GM19395 (cell line): ENCODE data around the gene FMR1.

ENCODE experiments used
- ATAC-seq: cut with Tn5 transposase; IDR thresholded peaks from one replicate; pipeline ENCODE4 v1.9.1; 2021; ENCODE audit warnings: mild to moderate bottlenecking, moderate library complexity; ENCODE audit not compliant: unreplicated experiment

The FMR1 gene

DNA sequence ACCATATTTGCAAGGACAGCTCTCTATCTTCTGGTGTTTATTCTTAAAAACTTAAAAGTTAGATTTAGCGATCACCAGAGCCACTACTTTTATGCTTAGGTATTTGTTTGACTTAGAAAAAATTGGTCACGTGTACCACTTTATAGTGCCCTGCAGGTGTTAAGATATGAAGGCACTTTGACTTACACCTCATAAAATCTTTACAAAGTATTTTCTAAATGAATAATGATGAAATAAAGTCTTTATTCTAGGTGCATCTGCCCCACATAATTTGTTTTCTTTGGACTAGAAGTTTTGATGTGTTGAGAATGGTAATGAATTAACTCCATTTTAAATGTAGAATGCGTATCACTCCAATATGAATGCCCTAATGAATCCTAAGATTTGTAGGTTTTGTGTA, 2.9 kb downstream of the FMR1 start:
- ATAC-seq, result no peak

DNA sequence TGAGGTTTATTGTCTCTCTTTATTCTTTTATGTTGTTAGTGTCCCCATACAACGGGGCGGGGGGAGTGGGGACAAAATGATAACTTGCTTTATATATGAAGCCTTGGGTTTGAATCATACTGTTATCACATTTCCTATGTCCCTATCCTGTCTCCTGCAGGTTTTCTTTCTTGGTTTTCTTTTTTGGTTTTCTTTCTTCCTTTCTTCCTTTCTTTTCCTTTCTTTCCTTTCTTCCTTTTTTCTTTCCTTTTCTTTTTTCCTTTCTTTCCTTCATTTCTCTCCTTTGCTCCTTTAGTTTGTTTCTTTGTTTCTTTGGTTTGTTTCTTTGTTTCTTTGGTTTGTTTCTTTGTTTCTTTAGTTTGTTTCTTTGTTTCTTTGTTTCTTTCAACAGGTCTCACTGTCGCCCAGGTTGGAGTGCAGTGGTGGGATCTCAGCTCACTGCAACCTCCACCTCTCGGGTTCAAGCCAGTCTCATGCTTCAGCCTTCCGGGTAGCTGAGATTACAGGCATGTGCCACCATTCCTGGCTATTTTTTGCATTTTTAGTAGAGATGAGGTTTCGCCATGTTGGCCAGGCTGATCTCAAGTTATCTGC, 4.8 kb downstream of the FMR1 start:
- no peak for ATAC-seq

DNA sequence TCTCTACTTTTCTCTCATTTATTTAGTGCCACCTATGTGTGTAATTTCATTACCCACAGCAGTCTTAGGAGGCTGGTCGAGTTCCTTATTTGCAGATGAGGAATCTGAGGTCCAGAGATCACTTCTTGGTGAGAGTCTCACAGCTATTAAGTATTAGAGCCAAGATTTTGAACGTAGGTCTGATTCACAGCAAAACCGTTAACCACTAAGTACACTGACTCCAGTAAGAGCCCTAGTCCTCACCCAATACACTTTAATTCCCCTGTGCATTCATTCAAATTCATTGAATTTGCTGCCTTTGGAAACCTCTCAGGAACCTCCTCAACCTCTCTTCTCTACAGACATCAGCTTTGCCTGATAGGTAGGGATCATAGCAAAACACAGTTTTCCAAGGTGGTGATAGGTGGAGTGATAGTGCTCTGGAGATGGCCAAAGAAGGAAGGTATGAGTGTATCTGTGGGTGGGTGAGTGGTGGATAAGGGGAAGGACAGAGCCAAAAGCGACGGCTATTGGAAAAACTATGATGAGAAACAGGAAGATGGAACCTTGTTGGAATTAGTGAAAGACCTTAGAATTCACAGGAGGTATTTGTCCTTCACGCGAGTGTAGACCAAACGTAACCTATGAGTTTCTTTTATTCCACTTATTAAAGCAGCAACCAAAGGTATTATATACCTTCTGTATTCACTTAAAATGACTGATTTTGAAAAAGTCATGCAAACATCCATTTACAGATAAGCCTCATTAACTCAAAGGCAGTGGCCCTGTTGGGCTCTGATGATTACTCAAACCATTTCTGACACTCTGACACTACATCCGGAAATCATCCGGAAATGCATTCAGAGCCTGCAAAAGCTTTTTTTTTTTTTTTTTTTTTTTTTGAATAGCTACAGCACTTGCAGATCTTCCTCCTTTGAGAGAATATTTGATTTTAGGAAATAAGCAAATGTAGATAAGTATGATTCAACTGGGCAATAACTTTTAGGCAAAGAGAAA, 6.3 kb downstream of the FMR1 start:
- peak; percentile 89 for ATAC-seq

DNA sequence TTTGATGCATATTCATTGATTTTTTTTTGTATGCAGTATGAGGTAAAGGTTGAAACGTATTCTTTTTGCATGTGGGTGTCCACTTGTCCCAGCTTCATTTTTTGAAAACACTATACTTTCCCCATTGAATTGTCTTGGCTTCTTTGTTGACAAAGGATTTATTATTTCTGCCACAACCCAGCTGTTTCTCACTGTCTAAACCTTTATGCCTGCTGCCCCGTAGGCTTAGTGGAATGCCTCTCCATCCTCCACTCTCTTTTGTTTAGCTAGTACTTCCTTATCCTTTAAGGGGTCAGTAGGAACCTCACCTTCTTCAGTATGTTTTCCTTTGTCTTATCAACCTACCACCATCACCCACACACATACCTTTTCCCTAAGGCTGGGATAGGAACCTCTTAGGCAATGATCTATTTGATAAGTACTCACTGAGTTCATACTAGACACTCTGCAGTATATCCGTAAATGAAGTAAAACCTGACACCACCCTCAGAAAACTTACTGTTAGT, 8.5 kb downstream of the FMR1 start:
- ATAC-seq, result no peak

DNA sequence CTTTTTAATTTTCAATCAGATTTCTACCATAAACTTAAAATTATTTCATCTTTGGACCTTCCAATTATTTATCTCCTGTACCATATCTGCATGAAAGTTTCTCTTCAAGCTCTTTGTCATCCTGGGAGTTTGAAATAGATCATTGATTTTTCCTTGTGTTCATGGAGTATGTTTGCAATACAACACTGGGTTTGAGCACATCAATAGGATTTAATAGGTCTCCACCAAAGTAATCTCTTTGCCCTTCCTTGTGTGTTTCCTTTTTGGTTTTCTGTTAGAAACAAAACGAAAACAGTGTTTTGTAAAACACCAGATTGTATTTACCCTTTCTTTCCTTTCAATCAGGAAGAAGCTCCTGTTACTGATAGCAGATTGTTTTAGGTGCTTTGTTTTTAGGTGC, 11.9 kb downstream of the FMR1 start:
- no peak for ATAC-seq

DNA sequence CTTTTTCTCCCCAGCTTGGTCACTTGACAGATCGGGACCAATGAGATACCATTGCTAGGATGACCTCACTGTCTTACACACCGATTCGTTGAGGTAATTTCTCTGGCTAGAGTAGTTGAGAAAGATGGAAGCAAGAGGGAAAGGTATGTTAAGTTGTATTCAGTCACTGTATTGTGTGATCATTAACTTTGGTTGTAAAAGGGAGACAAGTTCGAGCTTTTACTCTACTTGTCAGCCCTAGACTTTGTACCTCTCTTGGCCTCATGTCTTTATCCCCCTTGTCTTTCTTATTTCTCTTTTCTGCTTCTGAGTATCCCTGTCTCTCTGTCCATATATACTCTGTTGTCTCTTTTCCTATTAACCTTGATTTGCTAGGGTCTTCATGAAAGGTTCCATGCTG, 15.5 kb downstream of the FMR1 start:
- ATAC-seq, result no peak

DNA sequence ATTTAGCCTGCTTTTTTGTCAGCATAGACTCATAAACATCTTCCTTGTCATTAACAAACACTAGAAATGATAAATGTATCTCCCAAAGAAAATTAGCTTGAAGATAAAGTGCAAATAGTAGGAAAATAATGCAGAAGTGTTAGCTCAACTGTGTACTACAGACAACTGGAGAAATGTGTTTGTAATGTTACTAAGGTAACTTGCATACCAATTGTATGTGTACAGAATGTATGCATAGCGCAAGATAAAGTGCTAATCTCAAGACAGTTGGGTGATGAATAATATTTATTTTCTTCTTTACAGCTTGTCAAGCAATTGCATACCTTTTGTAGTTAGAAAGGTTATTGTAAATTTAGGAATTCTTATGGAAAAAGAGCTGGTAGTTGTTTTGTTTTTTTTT, 22.1 kb downstream of the FMR1 start:
- ATAC-seq, result no peak

DNA sequence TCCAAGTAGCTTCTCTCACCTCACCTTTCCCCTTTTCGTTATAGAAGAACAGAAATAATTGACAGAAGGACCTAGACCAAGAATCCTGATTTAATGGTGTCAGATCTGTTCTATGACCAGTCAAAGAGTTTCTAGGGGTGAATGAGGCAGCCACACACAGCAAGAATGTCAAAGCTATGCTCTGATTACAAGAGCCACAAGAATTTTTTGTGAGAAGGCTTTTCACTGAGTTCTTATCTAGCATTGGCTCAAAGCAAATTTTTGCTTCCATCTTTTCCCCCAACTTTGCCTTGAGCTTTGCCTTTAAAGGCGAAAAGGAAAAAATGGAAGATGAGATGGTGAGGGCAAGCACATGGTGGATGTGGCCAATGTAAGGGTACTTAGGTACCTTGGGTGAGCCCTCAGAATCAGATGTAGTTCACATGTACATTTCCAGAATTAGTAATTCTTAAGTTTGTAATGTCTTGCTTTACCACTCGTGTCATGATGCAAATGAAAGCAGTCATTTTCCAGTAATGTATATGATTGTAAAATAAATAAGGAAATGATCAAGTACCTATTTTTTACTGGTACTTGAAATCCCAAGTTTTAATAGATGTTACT, 23.5 kb downstream of the FMR1 start:
- no peak for ATAC-seq

DNA sequence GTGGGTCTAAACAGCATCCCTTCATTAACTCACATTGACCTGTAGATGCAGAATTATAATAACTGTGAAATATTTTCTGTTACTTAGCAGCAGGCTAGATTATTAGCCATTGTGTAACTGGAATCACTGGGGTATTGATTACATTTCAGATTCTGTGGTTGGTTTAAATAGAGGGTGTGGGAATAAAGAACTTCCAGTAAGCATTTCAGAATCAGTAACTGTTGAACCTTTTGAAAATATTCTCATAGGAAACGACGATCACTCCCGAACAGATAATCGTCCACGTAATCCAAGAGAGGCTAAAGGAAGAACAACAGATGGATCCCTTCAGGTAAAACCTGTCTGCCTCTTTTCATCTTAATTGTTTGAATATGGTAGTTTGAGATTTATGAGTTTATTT, 33.6 kb downstream of the FMR1 start:
- no peak for ATAC-seq

DNA sequence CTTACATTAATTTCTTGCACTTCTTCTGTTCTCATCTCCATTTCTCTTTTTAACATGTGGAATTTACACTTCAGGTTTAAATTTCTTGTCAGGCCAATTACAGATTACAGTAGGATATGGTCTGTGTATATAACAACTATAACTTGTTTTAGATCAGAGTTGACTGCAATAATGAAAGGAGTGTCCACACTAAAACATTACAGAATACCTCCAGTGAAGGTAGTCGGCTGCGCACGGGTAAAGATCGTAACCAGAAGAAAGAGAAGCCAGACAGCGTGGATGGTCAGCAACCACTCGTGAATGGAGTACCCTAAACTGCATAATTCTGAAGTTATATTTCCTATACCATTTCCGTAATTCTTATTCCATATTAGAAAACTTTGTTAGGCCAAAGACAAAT, 36.8 kb downstream of the FMR1 start:
- ATAC-seq, result no peak

DNA sequence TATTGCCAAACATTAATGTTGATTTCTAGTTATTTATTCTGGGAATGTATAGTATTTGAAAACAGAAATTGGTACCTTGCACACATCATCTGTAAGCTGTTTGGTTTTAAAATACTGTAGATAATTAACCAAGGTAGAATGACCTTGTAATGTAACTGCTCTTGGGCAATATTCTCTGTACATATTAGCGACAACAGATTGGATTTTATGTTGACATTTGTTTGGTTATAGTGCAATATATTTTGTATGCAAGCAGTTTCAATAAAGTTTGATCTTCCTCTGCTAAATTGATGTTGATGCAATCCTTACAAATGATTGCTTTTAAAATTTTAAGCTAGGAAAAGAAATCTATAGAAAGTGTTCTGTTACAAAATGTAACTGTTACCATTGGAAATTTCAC, 38.6 kb downstream of the FMR1 start:
- no peak for ATAC-seq

DNA sequence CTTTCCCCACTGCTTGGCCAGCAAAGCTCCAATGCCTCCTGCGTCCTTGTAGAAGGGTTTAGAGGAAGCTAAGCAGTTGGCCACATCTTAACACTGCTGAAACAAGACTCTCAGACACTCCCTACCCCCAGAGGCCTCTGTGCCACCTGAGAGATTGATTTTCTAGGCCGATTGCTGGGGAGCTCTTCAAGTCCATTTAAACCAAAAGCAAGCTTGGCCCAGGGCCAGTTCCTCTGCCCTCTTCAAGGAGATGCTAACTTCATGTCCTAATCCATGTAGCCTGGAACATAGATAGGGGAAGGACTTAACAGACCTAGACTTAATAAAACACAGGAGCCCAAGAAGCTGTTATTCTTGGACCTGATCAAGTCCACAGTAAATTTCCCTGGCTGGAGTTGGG, 42.3 kb downstream of the FMR1 start:
- no peak for ATAC-seq

DNA sequence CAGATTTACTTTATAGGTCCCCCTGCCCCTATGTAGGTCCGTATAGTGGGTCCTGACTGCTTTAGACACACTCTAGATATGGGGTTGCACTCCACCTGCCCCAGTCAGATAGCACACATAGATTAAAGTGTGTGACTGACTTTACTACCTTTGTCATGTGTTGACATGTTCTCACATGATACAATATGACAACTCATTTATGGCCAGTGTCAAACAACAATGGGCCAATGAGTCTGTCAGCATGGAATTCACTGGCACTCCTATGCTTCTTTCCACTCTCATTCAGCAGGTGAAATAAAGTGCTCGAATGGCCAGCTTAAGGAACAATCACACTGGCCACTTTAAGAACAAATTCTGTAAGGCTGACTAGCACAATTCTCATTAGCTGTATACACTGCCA, 45.6 kb downstream of the FMR1 start:
- ATAC-seq, result no peak

DNA sequence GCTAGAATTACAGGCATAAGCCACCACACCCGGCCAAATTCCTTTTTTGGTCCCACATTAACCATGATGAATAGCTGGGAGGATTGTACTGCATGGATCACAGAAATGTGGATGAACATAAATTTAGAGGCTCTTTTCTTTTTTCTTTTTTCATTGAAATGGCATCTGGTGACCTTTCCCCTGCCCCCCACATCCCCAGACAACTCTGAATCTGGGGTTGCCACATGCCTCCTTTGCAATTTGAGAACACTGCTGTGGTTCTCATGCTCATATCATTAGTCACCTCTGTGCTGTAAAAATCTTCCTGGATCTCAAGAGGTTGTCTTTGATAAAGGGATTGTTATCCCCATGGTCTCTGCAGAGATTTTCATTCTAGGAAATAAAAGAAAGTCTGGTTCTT, 46.6 kb downstream of the FMR1 start:
- no peak for ATAC-seq

DNA sequence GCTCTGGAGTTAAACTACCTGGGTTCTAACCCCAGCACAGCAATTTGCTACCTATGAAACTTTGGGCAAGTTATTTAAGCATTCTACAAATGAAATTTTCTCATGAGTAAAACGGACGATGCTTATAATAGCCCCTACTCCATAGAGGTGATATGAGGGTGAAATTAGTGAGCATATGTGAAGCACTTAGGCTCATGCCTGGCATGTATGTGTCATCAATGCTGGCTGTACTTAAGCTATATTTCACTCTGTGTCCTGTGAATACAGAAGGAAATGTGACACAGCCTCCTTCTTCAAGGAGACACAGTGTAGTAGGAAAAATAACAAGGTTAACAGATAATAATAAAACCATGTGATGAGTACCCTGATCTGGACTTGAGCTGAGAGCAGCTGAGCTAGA, 49.0 kb downstream of the FMR1 start:
- no peak for ATAC-seq

DNA sequence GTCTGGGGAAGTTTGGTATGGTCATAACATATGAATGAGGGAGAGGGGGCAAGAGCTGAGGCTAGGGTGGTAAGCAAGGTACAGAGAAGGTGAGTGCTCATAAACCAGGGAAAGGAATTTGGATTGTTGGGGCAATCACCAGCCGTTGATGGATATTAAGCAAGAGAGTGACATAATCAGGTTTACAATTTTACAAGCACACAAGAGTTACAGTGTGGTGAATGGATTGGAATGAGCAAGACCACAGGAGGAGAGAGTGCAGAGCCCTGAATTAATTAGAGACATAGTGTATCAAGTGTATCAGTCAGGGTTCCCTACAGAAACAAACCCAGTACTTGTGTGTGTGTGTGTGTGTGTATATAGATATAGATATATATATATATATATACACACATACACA, 50.8 kb downstream of the FMR1 start:
- no peak for ATAC-seq

DNA sequence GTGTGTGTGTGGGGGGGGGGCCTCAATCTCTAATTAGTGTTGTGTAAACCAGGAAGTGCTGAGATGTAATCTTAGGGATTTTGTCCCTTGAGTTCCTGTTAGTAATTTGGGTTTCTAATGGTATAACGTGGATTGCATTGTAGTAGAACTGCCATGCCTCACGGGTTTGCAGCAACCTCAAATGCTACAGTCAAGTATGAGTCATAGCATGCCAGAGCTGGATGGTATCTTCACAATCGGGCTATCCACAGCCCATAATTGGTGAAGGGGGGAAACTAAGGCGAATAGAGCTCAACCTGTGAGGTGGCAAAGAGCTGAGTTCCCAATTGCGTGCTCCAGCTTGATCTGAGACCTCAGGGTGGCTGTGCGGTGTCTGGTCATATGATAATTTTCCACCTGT, 67.2 kb downstream of the FMR1 start:
- no peak for ATAC-seq

DNA sequence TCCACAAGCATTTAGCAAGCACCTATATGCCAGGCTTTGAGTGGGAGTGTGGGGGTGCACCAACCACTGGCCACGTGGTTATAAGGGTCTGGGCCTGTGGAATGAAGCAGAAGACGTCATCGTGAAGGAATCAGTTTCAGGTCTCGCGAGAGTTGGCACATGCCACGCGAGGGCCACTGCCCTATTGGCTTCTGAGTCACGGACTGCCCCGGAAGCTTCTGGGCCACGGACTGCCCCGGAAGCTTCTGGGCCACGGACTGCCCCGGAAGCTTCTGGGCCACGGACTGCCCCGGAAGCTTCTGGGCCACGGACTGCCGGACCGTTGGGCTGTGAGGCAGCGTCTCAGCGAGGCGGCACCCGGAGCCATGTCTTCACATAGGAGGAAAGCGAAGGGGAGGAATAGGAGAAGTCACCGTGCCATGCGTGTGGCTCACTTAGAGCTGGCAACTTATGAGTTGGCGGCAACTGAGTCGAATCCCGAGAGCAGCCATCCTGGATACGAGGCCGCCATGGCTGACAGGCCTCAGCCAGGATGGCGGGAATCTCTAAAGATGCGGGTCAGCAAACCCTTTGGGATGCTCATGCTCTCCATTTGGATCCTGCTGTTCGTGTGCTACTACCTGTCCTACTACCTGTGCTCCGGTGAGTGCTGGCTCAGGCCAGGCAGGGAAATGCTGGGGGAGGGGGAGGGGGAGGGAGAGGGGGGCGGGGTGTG, 69.5 kb downstream of the FMR1 start, which contains the start of gene FMR1NB:
FMR1NB (plus strand) TSS at position 300 of the 715 bp plus-strand sequence; CDS start at position 366, 66 bp downstream.
- ATAC-seq, result no peak
